SK-N-SH (cell line): Measurements from ENCODE around the gene RAP2A. TPM values are rescaled to one million over a fixed set of nuclear protein-coding genes. Genes with fewer than 3 reads are reported as not detected.

Source experiments
- ELF1 ChIP-seq: IDR thresholded peaks from 2 replicates; pipeline ENCODE4 v1.4.0; 2012
- EP300 ChIP-seq, 2 experiments: IDR thresholded peaks; 2 replicates each; pipeline versions ENCODE4 v1.4.0 to v1.6.1; 2012; ENCODE audit warnings: borderline replicate concordance in 1 of 2, low read depth in 1 of 2, low read length in 1 of 2
- FOSL2 ChIP-seq: IDR thresholded peaks from 2 replicates; pipeline ENCODE4 v1.4.0; 2012; ENCODE audit warnings: low read depth, mild to moderate bottlenecking, moderate library complexity, borderline replicate concordance
- FOXJ3 ChIP-seq: sonication (generic); formaldehyde crosslinking; IDR thresholded peaks from 2 replicates; pipeline ENCODE4 v1.5.1; 2020; ENCODE audit warnings: mild to moderate bottlenecking, missing genetic modification reagents
- FOXM1 ChIP-seq: IDR thresholded peaks from 2 replicates; pipeline ENCODE4 v1.4.0; 2012; ENCODE audit warnings: low read depth, mild to moderate bottlenecking
- IRF3 ChIP-seq: fragments of 150-350 bp; IDR thresholded peaks from 2 replicates; pipeline ENCODE4 v1.6.1; 2016; ENCODE audit warnings: mild to moderate bottlenecking, low read depth, low read length
- MEF2A ChIP-seq: IDR thresholded peaks from 2 replicates; pipeline ENCODE4 v1.4.0; 2012; ENCODE audit warnings: low read depth, borderline replicate concordance
- MXI1 ChIP-seq: IDR thresholded peaks from 2 replicates; pipeline ENCODE4 v1.6.1; 2012; ENCODE audit warnings: mild to moderate bottlenecking, low read depth, low read length, improper control_type of control experiment
- NFIC ChIP-seq: IDR thresholded peaks from 2 replicates; pipeline ENCODE4 v1.4.0; 2012; ENCODE audit warnings: borderline replicate concordance
- POLR2AphosphoS5 ChIP-seq: IDR thresholded peaks from 2 replicates; pipeline ENCODE4 v1.6.1; 2012; ENCODE audit warnings: low read depth, low read length
- RAD21 ChIP-seq: IDR thresholded peaks from 2 replicates; pipeline ENCODE4 v1.6.1; 2012; ENCODE audit warnings: mild to moderate bottlenecking, low read length
- RCOR1 ChIP-seq: fragments of 150-350 bp; IDR thresholded peaks from 2 replicates; pipeline ENCODE4 v1.6.1; 2017; ENCODE audit warnings: antibody characterized with exemption, low read length
- REST ChIP-seq: IDR thresholded peaks from 2 replicates; pipeline ENCODE4 v1.6.1; 2012; ENCODE audit warnings: mild to moderate bottlenecking, low read depth, low read length, moderate library complexity
- RXRA ChIP-seq: IDR thresholded peaks from 2 replicates; pipeline ENCODE4 v1.4.0; 2012; ENCODE audit warnings: low read depth, mild to moderate bottlenecking, borderline replicate concordance
- SIN3A ChIP-seq: IDR thresholded peaks from 2 replicates; pipeline ENCODE4 v1.6.1; 2012; ENCODE audit warnings: low read depth, mild to moderate bottlenecking, low read length, moderate library complexity, borderline replicate concordance
- SMC3 ChIP-seq: IDR thresholded peaks from 2 replicates; pipeline ENCODE4 v1.6.1; 2012; ENCODE audit warnings: low read depth, low read length, improper control_type of control experiment
- TAF1 ChIP-seq: IDR thresholded peaks from 2 replicates; pipeline ENCODE4 v1.6.1; 2012; ENCODE audit warnings: low read depth, mild to moderate bottlenecking, low read length, moderate library complexity, borderline replicate concordance
- TCF12 ChIP-seq: IDR thresholded peaks from 2 replicates; pipeline ENCODE4 v1.4.0; 2012
- USF2 ChIP-seq: fragments of 150-350 bp; IDR thresholded peaks from 2 replicates; pipeline ENCODE4 v1.6.1; 2017; ENCODE audit warnings: antibody characterized with exemption, low read length, low read depth, borderline replicate concordance
- YY1 ChIP-seq: IDR thresholded peaks from 2 replicates; pipeline ENCODE4 v1.4.0; 2012; ENCODE audit warnings: low read depth, mild to moderate bottlenecking
- ZBTB33 ChIP-seq: IDR thresholded peaks from 2 replicates; pipeline ENCODE4 v1.4.0; 2012; ENCODE audit warnings: low read depth, borderline replicate concordance
- polyA plus RNA-seq, 3 experiments: library from polyadenylated mRNA; depleted of rRNA; stranded (reverse); fragments of >200 nt; gene quantifications; 2 replicates each; pipeline ENCODE4 v1.2.3, GENCODE V29; 2012
- TF ChIP-seq, protein P1 (sequence below): IDR thresholded peaks from 2 replicates; pipeline ENCODE4; 2012

Gene RAP2A
- polyA plus RNA-seq, 1 of the 3 experiments (the other 2 are of a cell fraction) = 6.5 TPM

GRCh38 chr13:97432917-97433726 is 847 bp upstream of the RAP2A start (continued):
- TF ChIP-seq REST (no peak), FOSL2 (no peak), EP300 (IDR thresholded peaks at IDR 0.05; ENCODE audit: borderline replicate concordance in 1 of 2, low read depth in 1 of 2, low read length in 1 of 2) (peak; percentile 74 to 97; a peak in 3 of 4 replicates), ZBTB33 (no peak), MEF2A (no peak), SIN3A (no peak; the same call in 1 of the 2 replicates), USF2 (peak; percentile 89), TCF12 (no peak; the same call in none of the 2 replicates), RAD21 (no peak), TAF1 (peak; percentile 54; the same call in 1 of the 2 replicates), FOXM1 (0 out of 2 replicates have a peak, but pooled peaks have one; percentile 52), ELF1 (peak; percentile 77), POLR2AphosphoS5 (no peak; the same call in 1 of the 2 replicates), MXI1 (peak; percentile 78), IRF3 (peak; percentile 74), YY1 (0 out of 2 replicates have a peak, but pooled peaks have one; percentile 45), FOXJ3 (CRISPR knock-in tag) (no peak), RXRA (no peak; the same call in 1 of the 2 replicates), SMC3 (no peak), NFIC (peak; percentile 29), RCOR1 (peak; percentile 2; the same call in 1 of the 2 replicates)
- TF ChIP-seq, protein P1, sequence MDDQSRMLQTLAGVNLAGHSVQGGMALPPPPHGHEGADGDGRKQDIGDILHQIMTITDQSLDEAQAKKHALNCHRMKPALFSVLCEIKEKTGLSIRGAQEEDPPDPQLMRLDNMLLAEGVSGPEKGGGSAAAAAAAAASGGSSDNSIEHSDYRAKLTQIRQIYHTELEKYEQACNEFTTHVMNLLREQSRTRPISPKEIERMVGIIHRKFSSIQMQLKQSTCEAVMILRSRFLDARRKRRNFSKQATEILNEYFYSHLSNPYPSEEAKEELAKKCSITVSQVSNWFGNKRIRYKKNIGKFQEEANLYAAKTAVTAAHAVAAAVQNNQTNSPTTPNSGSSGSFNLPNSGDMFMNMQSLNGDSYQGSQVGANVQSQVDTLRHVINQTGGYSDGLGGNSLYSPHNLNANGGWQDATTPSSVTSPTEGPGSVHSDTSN = peak; percentile 64
